WI38 (cell line): ENCODE measurements around the gene RPL12.
"Not testable (repeated sequence)": the region's sequence is repeated elsewhere in the genome, so short reads cannot be mapped to it uniquely, and the experiment has no call there.

Experiments used
- H3K4me3 ChIP-seq: 2 replicates; pipeline ENCODE4 v1.5.1; 2011; ENCODE audit warnings: low read depth, mild to moderate bottlenecking, control low read depth, low read length
- TF ChIP-seq, protein P1 (sequence below): IDR thresholded peaks from 2 replicates; pipeline ENCODE4 v1.5.1; 2012; ENCODE audit warnings: low read depth, mild to moderate bottlenecking, control low read depth, low read length

Gene RPL12

DNA sequence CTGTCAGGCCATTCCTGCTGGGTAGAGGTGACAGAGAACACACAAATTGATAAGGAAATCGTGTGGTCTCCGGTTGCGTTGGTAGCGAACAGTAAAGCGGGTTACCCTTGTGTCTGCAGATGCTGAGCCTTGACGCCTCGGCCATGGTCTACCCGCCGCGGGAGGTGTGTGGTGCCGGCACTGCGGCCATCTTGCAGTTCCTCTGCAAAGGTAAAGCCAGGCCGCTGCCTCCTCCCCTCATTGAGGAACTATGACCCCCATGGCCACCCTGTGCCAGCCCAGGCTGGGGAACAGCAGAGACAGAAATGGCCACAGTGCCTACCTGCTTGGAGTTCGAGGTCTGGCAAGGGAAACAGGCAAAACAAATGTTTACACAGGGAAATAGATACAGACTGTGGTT, 16.4 kb upstream of the RPL12 start:
- no peak overlapping the region for H3K4me3 ChIP-seq
- TF ChIP-seq, protein P1, sequence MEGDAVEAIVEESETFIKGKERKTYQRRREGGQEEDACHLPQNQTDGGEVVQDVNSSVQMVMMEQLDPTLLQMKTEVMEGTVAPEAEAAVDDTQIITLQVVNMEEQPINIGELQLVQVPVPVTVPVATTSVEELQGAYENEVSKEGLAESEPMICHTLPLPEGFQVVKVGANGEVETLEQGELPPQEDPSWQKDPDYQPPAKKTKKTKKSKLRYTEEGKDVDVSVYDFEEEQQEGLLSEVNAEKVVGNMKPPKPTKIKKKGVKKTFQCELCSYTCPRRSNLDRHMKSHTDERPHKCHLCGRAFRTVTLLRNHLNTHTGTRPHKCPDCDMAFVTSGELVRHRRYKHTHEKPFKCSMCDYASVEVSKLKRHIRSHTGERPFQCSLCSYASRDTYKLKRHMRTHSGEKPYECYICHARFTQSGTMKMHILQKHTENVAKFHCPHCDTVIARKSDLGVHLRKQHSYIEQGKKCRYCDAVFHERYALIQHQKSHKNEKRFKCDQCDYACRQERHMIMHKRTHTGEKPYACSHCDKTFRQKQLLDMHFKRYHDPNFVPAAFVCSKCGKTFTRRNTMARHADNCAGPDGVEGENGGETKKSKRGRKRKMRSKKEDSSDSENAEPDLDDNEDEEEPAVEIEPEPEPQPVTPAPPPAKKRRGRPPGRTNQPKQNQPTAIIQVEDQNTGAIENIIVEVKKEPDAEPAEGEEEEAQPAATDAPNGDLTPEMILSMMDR, result no peak

DNA sequence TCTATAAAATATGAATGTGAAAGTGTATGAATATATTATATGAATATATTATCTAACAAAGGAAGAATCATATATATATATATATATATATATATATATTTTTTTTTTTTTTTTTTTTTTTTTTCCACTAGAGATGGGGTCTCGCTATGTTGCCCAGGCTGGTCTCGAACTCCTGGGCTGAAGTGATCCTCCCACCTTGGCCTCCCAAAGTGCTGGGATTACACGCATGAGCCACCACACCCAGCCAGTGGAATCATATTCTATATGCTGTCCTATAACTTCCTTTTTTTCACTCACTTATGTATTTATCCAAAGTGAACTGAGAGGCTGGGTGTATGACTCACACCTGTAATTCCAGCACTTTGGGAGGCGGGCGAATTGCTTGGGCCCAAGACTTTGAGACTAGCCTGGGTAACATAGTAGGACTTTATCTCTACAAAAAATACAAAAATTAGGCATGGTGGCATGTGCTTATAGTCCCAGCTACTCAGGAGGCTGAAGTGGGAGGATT, 15.3 kb upstream of the RPL12 start:
- not testable (repeated sequence) for H3K4me3 ChIP-seq

DNA sequence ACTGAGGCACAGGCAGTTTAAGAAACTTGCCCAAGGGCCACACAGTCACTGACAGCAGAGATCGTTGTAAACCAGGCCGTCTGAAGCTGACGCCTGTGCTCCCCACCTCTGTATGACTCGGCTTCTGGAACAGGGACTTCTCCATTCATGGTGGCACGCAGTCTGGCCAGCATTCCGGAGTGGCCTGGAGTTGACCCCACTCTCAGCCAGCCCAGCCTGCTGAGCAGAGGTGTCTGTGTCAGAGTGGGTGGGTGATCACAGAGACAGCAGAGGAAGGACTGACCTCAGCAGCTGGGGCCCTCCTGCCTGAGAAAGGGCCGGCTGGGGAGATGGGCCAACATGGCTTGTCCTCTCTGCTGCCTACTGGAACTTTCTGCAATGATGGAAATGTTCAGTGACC, 12.7 kb upstream of the RPL12 start:
- TF ChIP-seq, protein P1, result no peak
- H3K4me3 ChIP-seq, result no peak overlapping the region

DNA sequence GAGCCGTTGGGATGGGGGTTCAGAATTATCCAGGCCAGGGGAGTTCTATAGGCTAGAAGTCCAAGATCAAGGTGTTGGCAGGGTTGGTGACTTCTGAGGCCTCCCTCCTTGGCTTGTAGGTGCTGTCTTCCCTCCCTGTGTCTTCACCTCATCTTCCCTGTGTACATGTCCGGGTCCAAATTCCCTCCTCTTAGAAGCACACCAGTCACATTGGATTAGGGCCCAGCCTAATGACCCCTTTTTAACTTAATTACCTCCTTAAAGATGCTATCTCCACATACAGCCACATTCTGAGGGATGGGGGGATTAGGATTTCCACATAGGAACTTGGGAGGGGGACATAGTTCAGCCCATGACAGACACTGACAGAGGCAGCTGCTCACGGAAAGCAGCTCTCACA, 12.2 kb upstream of the RPL12 start:
- no peak overlapping the region for H3K4me3 ChIP-seq
- TF ChIP-seq, protein P1, result no peak

DNA sequence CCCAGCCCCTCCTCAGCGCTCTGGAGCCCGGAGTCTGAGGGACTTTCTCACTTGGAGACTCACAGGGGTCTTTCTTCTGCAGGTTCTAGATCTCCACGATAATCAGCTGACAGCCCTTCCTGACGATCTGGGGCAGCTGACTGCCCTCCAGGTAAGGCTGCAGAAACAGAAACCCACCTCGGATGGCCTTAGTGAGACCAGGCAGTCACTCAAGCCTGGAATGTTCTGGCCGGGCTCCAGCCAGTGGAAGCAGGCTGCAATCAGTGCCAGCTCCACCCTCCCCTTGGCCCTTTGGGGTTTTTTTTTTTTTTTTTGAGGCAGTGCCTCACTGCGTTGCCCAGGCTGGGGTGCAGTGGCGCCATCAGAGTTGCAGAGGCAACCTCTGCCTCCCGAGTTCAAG, 7.7 kb upstream of the RPL12 start:
- TF ChIP-seq, protein P1, result no peak
- H3K4me3 ChIP-seq, result no peak overlapping the region

DNA sequence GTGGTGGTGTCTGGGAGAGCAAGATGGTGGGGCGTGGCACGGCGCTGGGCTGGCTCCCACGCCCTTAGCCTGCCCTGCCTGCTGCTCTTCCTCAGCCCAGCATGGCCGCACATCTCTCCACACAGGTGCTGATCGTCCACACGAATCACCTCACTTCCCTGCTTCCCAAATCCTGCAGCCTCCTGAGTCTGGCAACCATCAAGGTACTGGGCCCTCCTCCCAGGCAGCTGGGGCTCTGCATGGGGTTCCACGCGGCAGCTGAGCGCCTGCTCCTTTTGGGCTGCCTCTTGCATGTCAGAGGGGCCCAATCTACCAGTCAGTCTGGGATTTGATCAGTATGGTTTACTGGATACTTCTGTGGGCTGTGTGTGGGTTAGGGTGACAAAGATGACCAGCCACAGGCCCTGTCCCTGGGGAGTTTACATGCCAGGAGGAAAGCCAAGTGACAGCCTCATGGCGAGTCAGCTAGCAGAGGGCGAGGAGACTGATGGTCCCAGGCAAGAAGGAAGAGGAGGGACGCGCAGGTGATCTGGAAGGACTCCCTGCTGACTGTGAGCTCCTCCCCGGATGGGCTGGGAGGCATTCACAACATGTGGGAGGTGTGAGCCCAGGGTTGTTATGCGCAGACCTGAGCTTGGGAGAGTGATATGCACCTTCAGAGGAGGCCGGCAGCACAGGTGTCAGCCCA, 6.1 kb upstream of the RPL12 start:
- TF ChIP-seq, protein P1, result no peak

DNA sequence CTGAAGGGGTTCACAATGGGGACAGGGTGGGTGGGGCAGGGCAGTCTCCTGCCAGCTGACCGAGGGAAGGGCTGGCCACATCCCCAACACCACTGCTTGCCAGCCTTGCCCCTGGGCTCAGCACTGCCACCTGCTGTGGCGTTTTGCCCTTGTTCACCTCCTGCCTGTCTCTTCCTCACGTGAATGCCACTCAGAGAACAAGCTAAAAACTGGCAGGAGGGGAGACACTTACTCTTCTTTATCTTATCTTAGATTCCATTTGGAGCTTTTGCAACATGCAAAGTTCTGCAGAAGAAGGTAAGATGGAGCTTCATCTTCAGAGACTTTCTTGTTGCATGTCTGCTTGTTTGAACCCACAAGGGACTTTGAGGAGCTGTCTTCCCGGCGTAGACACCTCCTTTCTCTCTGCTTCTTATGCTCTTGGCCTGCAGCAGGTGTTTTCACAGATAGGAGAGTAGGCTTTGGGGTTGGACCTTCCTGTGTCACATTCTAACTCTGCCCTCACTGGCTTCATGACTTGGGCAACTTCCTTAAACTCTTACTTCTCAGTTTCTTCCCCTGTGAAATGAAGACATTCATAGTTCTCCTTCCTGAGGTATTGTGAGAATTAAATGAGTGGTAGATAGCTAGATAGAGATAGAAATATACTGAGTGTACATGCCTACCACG, 4.3 kb upstream of the RPL12 start:
- H3K4me3 ChIP-seq, result no peak overlapping the region
- TF ChIP-seq, protein P1, result no peak

More for the DNA sequence above, 6.1 kb upstream of the RPL12 start:
- no peak overlapping the region for H3K4me3 ChIP-seq
